Measurements from ENCODE around the gene GCN1. TPM values are rescaled to one million over a fixed set of nuclear protein-coding genes. Genes with fewer than 3 reads are reported as not detected.
A peak's percentile ranks its signal among the peaks of the same experiment; 100 is the strongest.

The GCN1 gene
- total and polyA plus RNA-seq, 2 of the 8 experiments (the other 6 are each of a cell fraction or from before 2014, with no cell fraction given) = 61.4 to 133 TPM

DNA sequence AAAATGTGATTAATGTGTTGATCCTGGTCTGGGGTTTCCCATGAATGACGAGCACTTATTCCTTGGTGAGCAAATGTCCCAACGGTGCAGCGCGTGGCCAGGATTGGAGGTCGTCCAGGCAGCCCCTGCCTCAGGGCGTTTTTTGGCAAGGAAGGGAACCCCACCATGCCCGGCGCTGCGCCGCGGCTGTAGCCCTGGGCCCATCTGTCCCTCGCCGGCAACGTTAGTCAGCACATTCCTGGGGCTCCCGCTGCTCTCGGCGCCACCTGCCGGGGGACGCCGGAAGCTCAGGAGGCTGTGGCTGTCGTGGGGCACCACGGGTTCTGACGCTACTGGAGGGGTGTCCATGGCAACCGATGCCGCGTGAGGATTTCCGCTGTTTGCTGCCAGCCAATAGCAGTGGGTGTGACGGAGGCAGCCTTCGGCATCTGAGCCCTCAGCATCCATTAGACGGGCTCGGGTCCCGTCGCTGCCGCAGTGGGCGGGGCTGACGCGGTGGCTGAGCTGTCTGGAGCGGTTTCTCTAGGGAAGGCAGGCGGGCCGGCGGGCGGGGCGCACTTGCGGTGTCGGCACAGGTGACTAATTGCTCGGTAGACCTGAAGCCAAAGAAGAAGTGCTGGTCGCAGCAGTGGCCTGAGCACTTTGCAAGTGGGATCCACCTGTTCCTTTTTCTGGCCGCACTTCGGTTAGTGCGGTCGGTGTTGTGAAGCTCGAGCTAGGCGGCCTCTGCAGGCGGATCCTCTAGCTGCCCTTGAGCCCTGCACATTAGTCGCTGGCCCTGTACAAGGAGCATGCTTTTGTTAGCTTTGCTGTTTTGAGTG is 107.5 kb downstream of the GCN1 start (continued):
- TF ChIP-seq, protein P1, sequence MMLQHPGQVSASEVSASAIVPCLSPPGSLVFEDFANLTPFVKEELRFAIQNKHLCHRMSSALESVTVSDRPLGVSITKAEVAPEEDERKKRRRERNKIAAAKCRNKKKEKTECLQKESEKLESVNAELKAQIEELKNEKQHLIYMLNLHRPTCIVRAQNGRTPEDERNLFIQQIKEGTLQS (IDR thresholded peaks at IDR 0.05; ENCODE audit: insufficient read depth, low read depth, low read length) = 0 out of 2 replicates have a peak, but pooled peaks have one; percentile 46
- no peak for TF ChIP-seq SP2 (IDR thresholded peaks at IDR 0.05; ENCODE audit: low read length)
- peak; percentile 58 for TF ChIP-seq JUND (IDR thresholded peaks at IDR 0.05; ENCODE audit: low read length)
- TF ChIP-seq, protein P2, sequence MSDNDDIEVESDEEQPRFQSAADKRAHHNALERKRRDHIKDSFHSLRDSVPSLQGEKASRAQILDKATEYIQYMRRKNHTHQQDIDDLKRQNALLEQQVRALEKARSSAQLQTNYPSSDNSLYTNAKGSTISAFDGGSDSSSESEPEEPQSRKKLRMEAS (IDR thresholded peaks at IDR 0.05) = peak; percentile 78
- no peak for TF ChIP-seq POU5F1 (IDR thresholded peaks at IDR 0.05; ENCODE audit: low read depth, low read length)
- TF ChIP-seq SRF (IDR thresholded peaks at IDR 0.05; ENCODE audit: low read depth, low read length) = 0 out of 2 replicates have a peak, but pooled peaks have one; percentile 14
- peak; percentile 69; the same call in 1 of the 2 replicates for TF ChIP-seq RFX5 (IDR thresholded peaks at IDR 0.05; ENCODE audit: borderline replicate concordance, low read depth, low read length)
- no peak for TF ChIP-seq SP4 (IDR thresholded peaks at IDR 0.05; ENCODE audit: low read length)
- no peak for TF ChIP-seq BCL11A (IDR thresholded peaks at IDR 0.05; ENCODE audit: low read depth in 2 of 2, low read length in 2 of 2)
- TF ChIP-seq KDM1A (IDR thresholded peaks at IDR 0.05; ENCODE audit: borderline replicate concordance, low read length) = no peak
- TF ChIP-seq EGR1 (IDR thresholded peaks at IDR 0.05; ENCODE audit: borderline replicate concordance, low read depth, low read length) = peak; percentile 59; the same call in 1 of the 2 replicates
- TF ChIP-seq CBX5 (IDR thresholded peaks at IDR 0.05; ENCODE audit: low read depth, low read length) = no peak
- peak; percentile 48; the same call in 1 of the 2 replicates for TF ChIP-seq TBP (IDR thresholded peaks at IDR 0.05; ENCODE audit: low read depth, low read length)
- no peak for TF ChIP-seq GTF2F1 (IDR thresholded peaks at IDR 0.05; ENCODE audit: borderline replicate concordance, low read depth, low read length)
- no peak for TF ChIP-seq SIX5 (IDR thresholded peaks at IDR 0.05; ENCODE audit: low read depth, low read length)
- TF ChIP-seq TEAD4 (IDR thresholded peaks at IDR 0.05; ENCODE audit: low read depth, low read length) = peak; percentile 100
- peak; percentile 73 for TF ChIP-seq GABPA (IDR thresholded peaks at IDR 0.05; ENCODE audit: borderline replicate concordance, insufficient read depth, low read length)
- TF ChIP-seq, protein P3, sequence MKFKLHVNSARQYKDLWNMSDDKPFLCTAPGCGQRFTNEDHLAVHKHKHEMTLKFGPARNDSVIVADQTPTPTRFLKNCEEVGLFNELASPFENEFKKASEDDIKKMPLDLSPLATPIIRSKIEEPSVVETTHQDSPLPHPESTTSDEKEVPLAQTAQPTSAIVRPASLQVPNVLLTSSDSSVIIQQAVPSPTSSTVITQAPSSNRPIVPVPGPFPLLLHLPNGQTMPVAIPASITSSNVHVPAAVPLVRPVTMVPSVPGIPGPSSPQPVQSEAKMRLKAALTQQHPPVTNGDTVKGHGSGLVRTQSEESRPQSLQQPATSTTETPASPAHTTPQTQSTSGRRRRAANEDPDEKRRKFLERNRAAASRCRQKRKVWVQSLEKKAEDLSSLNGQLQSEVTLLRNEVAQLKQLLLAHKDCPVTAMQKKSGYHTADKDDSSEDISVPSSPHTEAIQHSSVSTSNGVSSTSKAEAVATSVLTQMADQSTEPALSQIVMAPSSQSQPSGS (IDR thresholded peaks at IDR 0.05; ENCODE audit: low read length) = no peak
- TF ChIP-seq TAF1 (IDR thresholded peaks at IDR 0.05; ENCODE audit: low read depth, low read length) = peak; percentile 57
- peak; percentile 62 for TF ChIP-seq ASH2L (IDR thresholded peaks at IDR 0.05; ENCODE audit: low read length)
- no peak; the same call in 1 of the 2 replicates for TF ChIP-seq RBBP5 (IDR thresholded peaks at IDR 0.05; ENCODE audit: borderline replicate concordance, low read depth, low read length)
- peak; percentile 92 for TF ChIP-seq CREB1 (IDR thresholded peaks at IDR 0.05)
- peak; percentile 99 for TF ChIP-seq MAFK (IDR thresholded peaks at IDR 0.05; ENCODE audit: low read depth, low read length)

Data from H1 (cell line).